GM12801 (cell line): ENCODE data around the gene USPL1.

Source experiments
- TF ChIP-seq, protein P1 (sequence below): IDR thresholded peaks from one replicate; pipeline ENCODE4 v1.5.1; 2011; ENCODE audit warnings: control low read depth; ENCODE audit not compliant: insufficient read length; ENCODE audit errors: extremely low read depth

Gene USPL1

DNA sequence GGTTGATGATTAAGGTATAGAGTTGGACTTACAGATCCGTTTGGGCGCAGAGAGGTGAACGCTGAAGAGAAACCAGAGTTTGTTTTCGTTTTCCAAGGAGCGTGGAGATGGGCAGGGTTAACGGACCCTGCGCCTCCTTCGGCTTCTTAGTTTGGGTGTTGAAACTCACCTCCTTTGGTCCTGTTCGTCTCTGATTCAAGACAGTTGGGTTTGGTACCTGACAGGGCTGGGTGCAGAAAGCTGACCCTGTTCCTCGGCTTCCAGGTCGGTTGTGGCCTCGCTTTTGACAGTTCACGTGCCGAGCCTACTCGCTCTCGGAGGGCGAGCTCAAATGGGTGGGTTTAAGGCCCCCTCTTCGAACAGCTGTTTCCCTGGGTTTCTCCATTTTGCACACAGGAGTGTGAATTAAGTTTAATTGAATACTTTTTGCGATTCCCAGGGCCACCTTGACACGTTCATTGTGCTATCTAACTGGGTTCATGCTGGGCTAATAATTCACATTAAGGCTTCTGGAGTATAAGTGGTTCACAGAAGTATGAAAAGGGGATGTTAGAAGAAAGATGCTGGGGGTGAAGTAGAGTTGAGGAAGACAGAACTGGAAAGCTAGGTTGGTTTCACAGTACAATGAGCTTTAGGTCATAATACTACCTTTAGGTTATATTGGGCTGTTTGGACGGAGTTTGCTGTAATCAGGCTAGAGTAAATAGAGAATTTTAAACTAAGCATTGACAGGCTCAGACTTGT is 638 bp downstream of the USPL1 start:
- TF ChIP-seq, protein P1, sequence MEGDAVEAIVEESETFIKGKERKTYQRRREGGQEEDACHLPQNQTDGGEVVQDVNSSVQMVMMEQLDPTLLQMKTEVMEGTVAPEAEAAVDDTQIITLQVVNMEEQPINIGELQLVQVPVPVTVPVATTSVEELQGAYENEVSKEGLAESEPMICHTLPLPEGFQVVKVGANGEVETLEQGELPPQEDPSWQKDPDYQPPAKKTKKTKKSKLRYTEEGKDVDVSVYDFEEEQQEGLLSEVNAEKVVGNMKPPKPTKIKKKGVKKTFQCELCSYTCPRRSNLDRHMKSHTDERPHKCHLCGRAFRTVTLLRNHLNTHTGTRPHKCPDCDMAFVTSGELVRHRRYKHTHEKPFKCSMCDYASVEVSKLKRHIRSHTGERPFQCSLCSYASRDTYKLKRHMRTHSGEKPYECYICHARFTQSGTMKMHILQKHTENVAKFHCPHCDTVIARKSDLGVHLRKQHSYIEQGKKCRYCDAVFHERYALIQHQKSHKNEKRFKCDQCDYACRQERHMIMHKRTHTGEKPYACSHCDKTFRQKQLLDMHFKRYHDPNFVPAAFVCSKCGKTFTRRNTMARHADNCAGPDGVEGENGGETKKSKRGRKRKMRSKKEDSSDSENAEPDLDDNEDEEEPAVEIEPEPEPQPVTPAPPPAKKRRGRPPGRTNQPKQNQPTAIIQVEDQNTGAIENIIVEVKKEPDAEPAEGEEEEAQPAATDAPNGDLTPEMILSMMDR: no peak

DNA sequence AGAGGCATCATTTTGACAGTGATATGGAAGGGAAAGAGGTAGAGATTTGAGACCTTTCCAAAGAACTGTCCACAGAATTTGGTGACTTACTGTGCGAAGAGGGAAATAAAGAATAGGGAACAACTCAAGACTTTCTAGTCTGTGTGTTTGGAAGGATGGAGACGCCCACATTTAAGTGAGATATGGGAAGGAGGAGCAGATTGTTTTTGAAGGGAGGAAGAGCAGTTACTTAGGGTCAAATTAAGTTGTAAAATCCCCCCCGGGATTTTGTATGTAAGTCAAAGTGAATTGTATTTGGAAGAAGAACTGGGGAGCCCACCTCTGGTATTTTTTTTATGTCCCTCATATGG is 1.2 kb downstream of the USPL1 start:
- TF ChIP-seq, protein P1: no peak

DNA sequence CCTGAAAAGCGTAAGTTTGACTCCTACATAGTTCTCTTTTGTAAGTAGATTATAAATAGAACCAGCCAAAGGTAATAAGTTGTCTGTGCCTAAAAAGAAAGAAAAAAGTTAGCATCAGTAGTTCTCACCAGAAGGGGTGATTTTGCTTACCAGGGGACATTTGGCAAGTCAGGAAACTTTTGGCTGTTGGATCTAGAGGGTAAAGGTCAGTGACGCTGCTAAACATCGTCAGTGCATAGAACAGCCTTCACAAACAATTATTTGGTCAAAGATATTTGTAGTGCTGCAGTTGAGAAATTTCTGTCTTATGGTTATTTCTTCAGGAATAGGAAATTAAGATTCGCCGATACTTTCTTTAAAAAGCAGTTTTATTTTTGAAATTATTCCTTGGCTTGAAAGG is 2.0 kb downstream of the USPL1 start:
- TF ChIP-seq, protein P1: no peak

DNA sequence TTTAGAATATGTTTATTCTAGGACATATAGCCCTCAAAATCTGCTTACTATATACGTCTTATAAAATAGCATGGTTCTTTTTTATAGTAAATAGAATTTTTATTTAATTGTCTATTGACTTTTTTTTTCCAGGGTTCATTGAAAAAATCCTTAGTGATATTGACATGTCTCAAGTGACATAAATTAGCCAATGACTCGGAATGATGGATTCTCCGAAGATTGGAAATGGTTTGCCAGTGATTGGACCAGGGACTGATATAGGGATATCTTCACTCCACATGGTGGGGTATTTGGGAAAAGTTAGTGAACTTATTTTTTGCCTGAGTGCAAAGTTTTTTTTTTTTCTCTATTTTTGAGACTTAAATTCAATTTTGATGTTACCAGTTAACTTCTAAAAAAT is 3.2 kb downstream of the USPL1 start:
- TF ChIP-seq, protein P1: no peak

DNA sequence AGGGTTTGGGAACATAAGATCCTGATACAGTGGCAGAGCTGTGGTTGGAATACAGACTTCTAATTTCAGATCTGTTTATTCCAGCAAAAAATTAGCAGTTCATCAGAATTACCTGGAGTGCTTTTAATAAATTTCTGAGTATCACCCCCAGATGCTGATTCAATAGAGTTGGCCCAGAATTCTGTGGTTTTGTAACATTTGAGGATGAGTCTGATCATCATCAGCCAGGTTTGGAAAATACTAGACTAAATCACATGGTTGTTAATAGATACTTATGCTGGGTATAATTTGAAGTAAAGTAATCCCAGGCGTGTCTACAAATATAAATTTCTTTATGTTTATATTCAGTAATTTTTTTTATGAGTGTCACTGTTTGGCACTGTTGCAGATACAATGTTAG is 4.8 kb downstream of the USPL1 start:
- TF ChIP-seq, protein P1: no peak

DNA sequence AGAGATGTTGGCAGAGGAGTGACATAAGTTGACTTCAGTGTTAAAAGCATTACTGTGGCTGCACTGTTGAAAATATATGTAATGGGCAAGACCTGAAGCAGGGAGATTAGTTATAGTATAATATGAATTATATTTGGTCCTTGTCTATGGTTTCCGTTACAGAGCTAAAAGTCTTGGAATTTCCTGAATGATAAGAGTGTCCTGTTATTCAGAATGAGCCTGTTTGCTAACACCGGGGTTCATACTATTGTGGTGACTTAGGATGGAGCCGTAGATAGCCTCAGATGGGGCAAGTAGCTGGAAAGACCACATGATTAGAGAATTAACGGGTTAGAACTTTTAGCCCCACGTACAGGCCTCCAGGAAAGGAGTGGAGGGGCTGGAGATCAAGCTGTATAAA is 5.7 kb downstream of the USPL1 start:
- TF ChIP-seq, protein P1: no peak

DNA sequence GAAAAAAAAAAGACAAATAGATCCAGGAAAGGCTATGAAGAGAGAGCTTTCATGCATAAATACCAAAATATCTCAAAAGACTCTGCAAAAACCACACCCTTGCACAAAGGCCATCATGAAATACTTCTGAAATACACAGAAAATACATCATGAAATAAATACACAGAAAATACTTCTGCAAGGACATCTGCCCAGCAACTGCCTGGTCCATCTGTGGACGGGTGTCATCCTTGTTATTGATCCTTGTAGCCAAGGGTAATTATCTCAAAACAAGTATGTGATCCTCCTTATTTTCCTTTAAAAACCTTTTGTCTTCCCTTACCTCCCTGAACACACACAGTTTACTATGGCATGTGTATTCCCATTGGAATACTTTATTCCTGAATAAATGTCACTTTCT is 6.9 kb downstream of the USPL1 start:
- TF ChIP-seq, protein P1: no peak
